Lower lobe of right lung (tissue), 2 donors: ENCODE measurements around the gene SMYD1. TPM values are rescaled to one million over a fixed set of nuclear protein-coding genes. Genes with fewer than 3 reads are reported as not detected.

ENCODE experiments used
- ATAC-seq, 2 donors: fragments of 200-7000 bp; cut with Tn5 transposase; one replicate each; pipeline ENCODE4 v1.9.1; 2020 to 2022; ENCODE audit warnings: mild to moderate bottlenecking in 2 of 2, moderate library complexity in 2 of 2
- DNase-seq: peaks from one replicate; pipeline ENCODE4 v3.0.0-alpha.2; 2020
- H3K27ac ChIP-seq: fragments of 200-600 bp; one replicate; pipeline ENCODE4 v1.8.0; 2022
- H3K27me3 ChIP-seq: fragments of 200-600 bp; one replicate; pipeline ENCODE4 v1.8.0; 2022; ENCODE audit warnings: low read depth
- H3K36me3 ChIP-seq: fragments of 200-600 bp; one replicate; pipeline ENCODE4 v1.8.0; 2022; ENCODE audit warnings: mild to moderate bottlenecking
- H3K4me1 ChIP-seq: fragments of 200-600 bp; one replicate; pipeline ENCODE4 v1.8.0; 2022
- H3K4me3 ChIP-seq: fragments of 200-600 bp; one replicate; pipeline ENCODE4 v1.8.0; 2022; ENCODE audit warnings: mild to moderate bottlenecking
- H3K9me3 ChIP-seq: fragments of 200-600 bp; one replicate; pipeline ENCODE4 v1.8.0; 2022
- CTCF ChIP-seq: fragments of 200-600 bp; IDR thresholded peaks from one replicate; pipeline ENCODE4 v1.8.0; 2022; ENCODE audit warnings: antibody characterized with exemption, mild to moderate bottlenecking
- intact Hi-C: fragments of 100-400 bp; cut with DNase I; formaldehyde crosslinking; loops from one replicate; pipeline ENCODE4 v1.11.0; 2022
- total RNA-seq: library from RNA; stranded (reverse); fragmentation: NEBNext Ultra II Directional; extraction: Animal tissue kit (Norgen Biotek cat#: 25700); gene quantifications from one replicate; pipeline ENCODE4 v1.2.1, GENCODE V29; 2021
- donor health status: DM: no; HTN: yes; CAD: no; lungs with severe emphysema.

Gene SMYD1
- total RNA-seq, 1 donor from 2014 or later: not detected

- H3K4me1 ChIP-seq: peaks cover 21% of the 10 kb centered on the region
- no peak for DNase-seq
- intact Hi-C loops: no loop called here
- H3K27ac ChIP-seq: no peak overlapping the region
- no peak for TF ChIP-seq CTCF
- H3K36me3 ChIP-seq: no peaks in the 10 kb centered on the region
- H3K27me3 ChIP-seq: no peaks in the 10 kb centered on the region
- no peak for ATAC-seq
- H3K4me3 ChIP-seq: no peak overlapping the region
- H3K9me3 ChIP-seq: no peaks in the 10 kb centered on the region
Observed at GRCh38 chr2:88058191-88058590, 9.4 kb upstream of the SMYD1 start.

GRCh38 chr2:88059979-88060906 lies 7.4 kb upstream of the SMYD1 start:
- DNase-seq: no peak
- ATAC-seq: peak; percentile 43 to 48
- Histone ChIP-seq H3K4me1 (peaks cover 5% of the 10 kb centered on the region), H3K27ac (no peak overlapping the region), H3K27me3 (no peaks in the 10 kb centered on the region), H3K36me3 (no peaks in the 10 kb centered on the region), H3K4me3 (no peak overlapping the region), H3K9me3 (no peaks in the 10 kb centered on the region)
- intact Hi-C loops: loop anchor here (5.0 kb wide), 1 partner anchor 97 kb away; no protein-coding TSS in a partner anchor
- peak; percentile 74 for TF ChIP-seq CTCF

- intact Hi-C loops: loop anchor here (5.0 kb wide), 1 partner anchor 96 kb away; no protein-coding TSS in a partner anchor
- H3K36me3 ChIP-seq: no peaks in the 10 kb centered on the region
- ATAC-seq (no peak), DNase-seq (no peak)
- no peaks in the 10 kb centered on the region for H3K27me3 ChIP-seq
- H3K27ac ChIP-seq: no peak overlapping the region
- no peaks in the 10 kb centered on the region for H3K9me3 ChIP-seq
- peaks cover 5% of the 10 kb centered on the region for H3K4me1 ChIP-seq
- TF ChIP-seq CTCF: no peak
- no peak overlapping the region for H3K4me3 ChIP-seq
Observed at GRCh38 chr2:88060907-88061275, 6.7 kb upstream of the SMYD1 start.

- H3K27ac ChIP-seq: no peak overlapping the region
- no peak overlapping the region for H3K4me3 ChIP-seq
- no peaks in the 10 kb centered on the region for H3K9me3 ChIP-seq
- TF ChIP-seq CTCF: no peak
- no peaks in the 10 kb centered on the region for H3K36me3 ChIP-seq
- DNase-seq: no peak
- no peak for ATAC-seq
- intact Hi-C loops: loop anchor here (5.0 kb wide), 1 partner anchor 96 kb away; no protein-coding TSS in a partner anchor
- no peaks in the 10 kb centered on the region for H3K27me3 ChIP-seq
- H3K4me1 ChIP-seq: peaks cover 1% of the 10 kb centered on the region
Observed at GRCh38 chr2:88061295-88061694, 6.3 kb upstream of the SMYD1 start.

- ATAC-seq: no peak
- H3K9me3 ChIP-seq: no peaks in the 10 kb centered on the region
- intact Hi-C loops: no loop called here
Observed at GRCh38 chr2:88066543-88066942, 1.1 kb upstream of the SMYD1 start.

More at GRCh38 chr2:88066543-88066942, 1.1 kb upstream of the SMYD1 start:
- Histone ChIP-seq H3K27ac (no peak overlapping the region), H3K4me3 (no peak overlapping the region), H3K27me3 (no peaks in the 10 kb centered on the region), H3K4me1 (no peaks in the 10 kb centered on the region), H3K36me3 (no peaks in the 10 kb centered on the region)
- no peak for TF ChIP-seq CTCF
- DNase-seq: no peak
